ENCODE measurements around the gene WDR59.
"Not testable (repeated sequence)": the region's sequence is repeated elsewhere in the genome, so short reads cannot be mapped to it uniquely, and the experiment has no call there.

WDR59 gene

DNA sequence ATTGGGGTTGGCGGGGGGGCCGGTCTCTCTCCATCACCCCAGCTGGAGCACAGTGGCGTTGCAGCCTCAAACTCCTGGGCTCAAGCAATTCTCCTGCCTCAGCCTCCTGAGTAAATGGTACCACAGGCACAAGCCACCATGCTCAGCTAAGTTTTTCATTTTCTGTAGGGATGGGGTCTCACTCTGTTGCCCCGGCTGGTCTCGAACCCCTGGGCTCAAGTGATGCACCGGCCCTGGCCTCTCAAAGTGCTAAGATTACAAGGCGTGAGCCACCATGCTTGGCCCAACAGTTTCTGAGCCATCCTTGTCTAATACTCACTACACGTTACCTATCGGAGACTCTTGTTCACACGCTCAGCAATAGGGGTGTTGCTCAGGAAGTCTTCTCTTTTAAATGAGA, 11.6 kb downstream of the WDR59 start:
- DNase-seq = no peak

DNA sequence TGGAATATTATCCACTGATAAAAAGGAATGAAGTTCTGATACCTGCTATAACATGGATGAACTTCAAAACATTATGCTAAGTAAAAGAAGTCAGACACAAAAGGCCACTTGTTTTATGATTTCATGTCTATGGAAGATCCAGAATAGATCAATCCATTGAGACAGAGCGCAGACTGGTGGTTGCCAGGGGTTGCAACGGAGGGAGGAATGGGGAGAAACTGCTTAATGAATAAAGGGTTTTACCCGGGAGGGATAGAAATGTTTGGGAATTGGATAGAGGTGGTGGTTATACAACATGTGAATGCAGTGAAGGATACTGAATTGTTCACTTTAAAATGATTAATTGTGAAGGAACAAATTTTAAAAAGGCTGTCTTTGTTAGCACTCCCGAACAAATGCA, 30.2 kb downstream of the WDR59 start:
- no peak for DNase-seq

DNA sequence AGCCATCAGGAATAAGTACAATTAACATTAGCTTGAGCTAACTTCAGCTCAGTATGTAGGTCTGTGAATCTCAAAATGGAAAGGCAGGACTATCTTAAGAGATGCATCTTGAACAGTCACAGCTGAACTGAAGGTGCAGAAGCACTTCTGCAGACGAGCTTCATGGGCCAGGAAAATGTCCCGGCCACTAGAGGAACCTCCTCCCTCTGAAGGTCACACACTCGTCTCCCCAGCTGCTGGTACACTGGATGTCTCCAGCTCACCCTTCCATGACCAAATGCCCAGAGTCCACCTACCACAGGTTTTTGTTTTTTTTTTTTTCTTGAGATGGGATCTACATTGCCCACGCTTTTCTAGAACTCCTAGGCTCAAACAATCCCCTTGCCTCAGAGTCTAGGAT, 33.2 kb downstream of the WDR59 start:
- DNase-seq = no peak

DNA sequence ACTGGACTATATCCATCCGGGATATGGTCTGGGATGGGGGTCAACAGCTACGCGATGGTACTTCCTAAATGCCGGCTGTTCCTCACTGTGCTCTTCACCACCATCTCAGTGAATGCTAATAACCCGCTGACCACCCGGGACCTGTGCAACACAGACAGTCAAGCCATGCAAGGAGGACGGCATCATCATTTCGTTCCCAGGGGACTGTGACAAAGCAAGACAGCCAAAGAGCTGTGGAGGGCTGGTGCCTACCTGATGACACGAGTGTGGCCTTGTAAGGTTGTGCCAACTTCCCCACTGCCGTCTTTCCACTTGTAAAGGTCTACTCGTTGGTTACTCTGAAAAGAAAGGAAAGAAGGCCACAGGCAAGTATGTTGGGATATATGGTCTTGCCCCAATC, 33.7 kb downstream of the WDR59 start:
- no peak for DNase-seq

DNA sequence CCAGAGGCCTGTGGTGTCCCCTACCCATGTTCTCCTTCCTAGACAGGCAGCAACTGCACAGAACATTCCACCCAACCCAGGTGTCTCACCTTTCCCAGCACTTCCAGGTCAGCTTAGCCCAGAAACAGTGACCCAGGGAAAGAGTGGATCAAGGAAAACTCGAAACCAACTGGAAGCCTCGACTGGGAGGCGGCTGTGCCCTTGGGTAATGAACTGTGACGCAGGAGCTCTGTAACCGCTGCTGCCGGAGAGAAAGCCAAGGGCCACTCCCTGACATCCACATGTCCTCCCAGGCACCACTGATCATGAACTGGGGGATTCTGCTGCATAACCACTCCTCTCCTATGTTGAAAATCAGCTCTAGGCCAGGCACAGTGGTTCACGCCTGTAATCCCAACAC, 34.4 kb downstream of the WDR59 start:
- DNase-seq = no peak

DNA sequence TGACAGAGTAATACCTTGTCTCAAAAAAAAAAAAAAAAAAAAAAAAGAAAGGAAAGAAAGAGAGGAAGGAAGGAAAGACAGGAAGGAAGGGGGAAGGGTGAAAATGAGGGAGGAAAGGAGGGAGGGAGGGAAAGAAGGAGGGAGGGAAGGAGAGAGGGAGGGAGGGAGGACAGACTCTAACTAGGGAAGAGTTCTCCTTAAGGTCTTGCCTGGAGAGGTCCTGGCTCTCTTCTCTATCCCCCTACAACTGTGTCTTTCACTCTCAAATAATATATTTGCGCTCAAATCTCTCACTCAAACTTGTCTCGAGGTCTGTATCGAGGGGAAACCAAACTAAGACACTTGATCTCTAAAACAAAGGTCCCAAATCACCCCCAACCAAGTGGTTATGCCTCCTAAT, 35.6 kb downstream of the WDR59 start:
- DNase-seq = no peak

DNA sequence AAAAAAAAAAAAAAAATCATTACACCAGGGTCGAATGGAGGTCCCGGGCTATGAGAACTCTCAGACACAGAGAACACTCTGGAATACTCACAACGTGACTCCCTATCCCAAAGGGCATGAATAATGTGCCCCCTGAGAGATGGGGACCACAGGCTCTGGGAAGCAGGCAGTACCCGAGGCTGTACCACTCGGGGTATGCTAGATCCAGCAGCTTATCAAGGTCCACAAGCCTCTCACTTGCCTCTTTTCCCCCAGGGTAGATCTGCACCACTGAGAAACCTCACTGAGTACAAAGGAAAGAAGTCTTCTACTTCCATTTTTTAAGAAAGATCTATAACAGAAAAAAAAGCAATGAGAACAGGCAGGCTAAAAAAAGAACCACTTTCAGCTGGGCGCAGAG, 40.5 kb downstream of the WDR59 start:
- DNase-seq = no peak

DNA sequence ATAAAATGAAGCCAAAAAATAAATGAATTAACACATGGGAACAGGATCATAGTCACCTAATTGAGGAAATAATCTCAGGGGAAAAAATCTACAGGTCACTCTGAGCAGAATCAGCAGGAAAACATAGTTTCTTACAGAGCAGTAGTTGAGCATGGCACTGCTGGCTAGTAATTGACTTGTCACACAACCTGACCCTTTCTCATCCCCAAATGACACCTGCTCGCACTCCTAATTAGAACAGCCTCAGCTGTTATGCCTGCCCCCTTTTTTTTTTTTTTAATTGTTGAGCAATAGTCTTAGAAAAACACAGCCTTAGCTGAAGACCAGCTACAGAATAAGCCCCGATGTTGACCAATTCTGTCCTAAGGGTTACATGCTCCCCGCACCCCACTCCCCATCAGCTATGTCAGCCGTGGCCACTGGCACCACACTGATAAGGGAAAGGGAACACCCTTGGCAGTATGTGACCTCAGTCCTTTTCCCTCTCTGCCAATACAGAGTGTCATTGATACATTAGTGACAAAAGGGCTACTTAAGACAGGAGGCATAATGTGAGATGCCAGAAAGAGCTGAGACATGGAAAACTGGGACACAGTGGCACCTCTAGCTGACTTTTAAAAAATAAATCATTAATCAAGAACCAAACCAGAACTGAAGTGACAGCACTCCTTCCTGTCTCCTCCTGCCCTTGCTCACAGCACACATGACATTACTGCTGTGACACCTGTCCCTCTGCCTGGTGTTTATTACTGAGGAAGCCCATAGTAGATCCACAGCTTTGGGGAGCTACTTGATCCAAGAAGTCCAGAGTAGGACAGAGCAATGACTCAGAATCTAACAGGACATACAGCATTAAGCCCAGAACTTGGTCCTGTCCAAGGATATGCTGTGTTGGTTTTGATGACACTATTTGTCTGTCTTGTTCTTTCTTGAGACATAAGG, 41.7 kb downstream of the WDR59 start:
- DNase-seq = no peak

DNA sequence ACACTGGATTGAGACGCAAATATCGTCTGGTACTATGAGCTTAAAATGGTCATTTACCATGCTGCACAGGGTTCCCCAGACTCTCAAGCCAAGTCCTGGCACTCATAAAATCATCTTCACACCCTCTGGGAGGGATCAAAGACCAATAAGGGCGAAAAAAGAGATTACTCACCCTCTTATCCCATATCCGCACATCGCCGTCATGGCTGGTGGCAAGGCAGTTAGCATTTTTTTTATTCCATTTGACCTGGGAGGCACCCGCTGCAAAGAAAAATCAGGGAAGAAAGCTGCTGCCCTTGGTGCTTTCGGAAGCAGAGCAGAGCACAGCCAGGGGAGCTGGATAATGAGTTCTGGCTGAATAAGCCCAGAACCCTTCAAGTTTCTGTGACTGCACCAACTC, 42.4 kb downstream of the WDR59 start:
- DNase-seq = no peak

DNA sequence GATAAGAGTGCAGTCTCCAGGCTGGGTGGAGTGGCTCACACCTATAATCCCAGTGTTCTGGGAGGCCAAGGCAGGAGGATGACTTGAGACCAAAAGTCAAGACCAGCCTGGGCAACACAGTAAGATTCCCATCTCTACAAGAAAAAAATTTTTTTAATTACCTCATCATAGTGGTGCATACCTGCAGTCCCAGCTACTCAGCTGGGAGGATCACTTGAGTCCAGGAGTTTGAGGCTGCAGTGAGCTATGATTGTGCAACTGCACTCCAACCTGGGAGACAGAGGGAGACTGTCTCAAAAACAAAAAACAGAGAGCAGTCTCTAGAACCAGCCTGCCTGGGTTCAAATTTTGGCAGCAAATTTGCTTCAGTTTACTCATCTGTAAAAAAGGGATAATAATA, 45.2 kb downstream of the WDR59 start:
- DNase-seq = no peak

DNA sequence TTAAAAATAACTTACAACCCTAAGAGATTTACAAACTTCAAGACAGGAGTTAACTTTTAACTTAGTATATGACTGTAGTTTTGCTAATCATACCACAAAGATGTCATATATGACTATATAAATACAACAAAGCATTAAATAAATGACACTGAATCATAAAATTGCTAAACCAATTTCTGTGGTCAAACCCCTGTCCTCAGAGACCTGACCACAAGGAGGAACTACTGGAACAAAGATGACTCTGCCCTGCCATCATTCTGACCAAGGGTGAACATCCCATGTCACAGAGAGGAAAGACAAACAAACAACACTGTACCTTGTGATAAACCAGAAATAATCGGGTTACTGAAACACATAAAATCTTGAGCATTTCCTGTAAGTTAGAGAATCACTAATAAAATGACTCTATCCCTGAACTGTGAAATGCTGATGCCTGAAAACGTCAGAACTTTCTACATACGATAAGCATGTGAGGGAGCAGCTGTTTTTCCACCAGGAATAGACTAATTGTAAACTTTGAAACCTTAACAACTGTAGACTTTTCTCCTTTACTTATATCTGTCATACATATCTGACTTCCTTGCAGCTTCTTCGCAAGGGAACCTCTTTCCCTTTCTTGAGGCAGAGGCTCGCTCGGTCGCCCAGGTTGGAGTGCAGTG, 47.9 kb downstream of the WDR59 start:
- no peak for DNase-seq

DNA sequence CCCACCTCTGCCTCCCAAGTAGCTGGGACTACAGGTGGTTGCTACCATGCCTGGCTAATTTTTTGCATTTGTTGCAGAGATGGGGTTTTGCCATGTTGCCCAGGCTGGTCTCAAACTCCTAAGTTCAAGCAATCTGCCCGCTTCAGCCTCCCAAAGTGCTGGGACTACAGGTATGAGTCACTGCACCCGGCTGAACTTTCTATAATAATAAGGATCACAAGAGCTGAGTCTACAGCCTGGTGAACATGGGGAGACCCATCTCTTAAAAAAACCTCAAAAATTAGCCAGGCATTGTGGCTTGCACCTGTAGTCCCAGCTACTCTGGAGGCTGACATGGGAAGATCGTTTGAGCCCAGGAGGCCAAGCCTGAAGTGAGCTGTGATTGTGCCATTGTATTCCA, 53.5 kb downstream of the WDR59 start:
- DNase-seq = no peak

DNA sequence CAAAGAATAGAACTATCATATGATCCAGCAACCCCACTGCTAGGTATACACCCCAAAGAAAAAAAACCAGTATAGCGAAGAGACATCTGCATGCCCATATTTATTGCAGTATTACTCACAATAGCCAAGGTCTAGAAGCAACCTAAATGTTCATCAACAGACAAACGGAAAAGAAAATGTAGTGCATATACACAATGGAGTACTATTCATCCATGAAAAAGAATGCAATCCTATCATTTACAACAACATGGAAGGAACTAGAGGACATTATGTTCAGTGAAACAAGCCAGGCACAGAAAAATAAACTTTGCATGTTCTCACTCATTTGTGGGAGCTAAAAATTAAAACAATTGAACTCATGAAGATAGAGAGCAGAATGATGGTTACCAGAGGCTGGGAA, 55.3 kb downstream of the WDR59 start:
- no peak for DNase-seq

DNA sequence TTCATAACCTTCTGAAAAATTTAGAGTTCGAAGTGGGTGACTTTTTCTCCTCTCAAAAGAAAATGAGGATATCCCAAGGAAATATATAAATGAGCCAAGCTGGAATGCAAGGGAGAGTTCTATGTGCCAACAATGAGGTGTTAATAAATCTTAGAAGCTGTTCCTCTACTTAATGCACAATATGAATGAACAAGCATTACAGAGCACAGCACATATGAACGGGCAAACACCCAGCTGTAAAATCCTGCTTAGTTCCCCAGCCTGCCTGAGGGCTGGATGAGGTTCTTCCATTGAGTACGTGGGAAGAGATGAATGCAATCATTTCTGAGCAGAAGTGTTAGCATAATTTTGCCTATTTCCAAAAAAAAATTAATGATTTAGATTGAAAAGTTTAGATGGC, 58.1 kb downstream of the WDR59 start:
- no peak for DNase-seq

DNA sequence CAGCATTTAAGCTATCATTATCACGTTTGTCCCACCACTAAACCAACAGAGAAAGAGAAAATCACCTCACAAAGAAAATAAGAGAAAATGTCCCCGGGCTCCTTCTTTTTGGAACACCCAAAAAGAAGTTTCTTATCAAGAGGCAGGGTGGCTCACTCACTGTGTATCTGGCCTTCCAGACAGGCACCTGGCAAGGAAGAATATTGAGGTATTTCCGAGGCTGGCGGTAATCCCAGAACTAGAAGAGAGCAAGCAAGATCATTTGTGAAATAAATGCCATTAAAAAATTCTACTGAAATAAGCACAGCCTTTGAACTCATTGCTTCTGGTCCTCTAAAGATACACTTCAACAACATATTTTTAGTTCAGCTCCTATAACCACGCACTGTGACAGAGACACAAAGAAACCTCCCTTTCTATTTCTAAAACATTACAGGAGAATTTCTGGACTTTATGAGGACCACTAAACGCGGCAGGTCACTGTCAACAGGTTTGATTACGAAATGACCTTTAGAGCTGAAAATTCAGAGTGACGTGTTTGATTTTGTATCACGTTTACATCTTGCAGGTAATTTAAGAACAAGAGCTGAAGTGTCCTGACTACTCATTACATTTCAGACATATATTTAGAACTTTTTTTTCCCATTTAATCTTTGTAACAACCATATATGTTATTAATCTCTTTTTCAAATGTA, 61.0 kb downstream of the WDR59 start:
- no peak for DNase-seq

DNA sequence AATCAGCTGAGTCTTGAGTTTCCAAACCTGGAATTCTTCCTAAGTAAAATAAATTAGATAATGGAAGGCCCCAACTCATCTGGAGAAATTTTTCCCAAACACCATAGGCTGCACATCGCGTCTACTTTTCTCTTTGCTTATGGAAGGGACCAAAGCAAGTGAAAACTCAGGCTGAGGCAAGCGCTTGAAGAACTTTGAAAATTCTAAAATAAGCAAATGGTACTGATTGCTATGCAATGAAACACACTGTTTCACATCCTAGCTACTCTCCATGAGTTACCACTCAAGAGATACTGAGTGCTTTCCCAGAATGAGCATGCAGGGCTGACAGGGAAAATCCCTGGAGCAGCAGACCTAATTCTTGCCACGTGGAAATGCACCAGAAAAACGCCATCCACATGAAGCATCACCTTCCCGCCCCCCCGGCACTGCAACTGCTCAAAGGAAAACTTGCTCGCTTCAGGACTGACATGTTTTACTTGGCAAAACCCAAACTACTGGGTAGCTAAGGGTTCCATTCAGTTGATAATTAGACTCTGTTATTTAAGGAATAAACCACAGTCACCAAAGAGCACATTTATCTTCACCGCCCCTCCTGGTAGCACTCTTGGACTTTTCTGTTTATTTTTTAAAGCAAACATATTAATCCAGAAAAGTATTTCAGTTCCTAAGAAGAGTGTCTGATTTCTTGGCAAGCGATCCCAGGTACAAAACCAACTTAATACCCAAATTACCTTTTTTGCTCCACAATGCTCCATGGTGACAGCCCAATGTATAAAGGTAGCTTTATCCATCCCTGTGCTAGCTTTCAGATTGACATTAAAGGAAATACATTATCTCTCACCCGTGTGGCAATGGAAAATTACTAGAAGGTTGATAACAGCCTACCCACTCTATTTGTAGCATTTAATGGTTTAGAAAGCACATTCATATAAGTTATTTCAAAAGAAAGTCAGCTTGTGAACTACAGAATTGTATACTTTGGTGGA, 62.5 kb downstream of the WDR59 start:
- DNase-seq = no peak

DNA sequence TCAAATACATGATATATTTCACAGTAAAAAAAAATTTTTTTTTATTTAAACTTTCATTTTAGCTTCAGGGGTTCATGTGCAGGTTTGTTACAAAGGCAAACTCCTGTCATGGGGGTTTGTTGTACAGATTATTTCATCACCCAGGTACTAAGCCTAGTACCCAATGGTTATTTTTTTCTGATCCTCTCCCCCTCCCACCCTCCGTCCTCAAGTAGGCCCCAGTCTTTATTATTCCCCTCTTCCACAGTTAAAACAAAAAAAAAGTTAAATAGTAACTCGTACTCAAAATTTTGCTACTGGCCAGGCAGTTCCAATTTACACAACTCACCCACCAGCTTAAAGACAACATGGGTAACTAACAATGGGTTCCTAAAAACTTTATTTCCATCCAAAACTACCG, 63.9 kb downstream of the WDR59 start:
- DNase-seq = no peak

DNA sequence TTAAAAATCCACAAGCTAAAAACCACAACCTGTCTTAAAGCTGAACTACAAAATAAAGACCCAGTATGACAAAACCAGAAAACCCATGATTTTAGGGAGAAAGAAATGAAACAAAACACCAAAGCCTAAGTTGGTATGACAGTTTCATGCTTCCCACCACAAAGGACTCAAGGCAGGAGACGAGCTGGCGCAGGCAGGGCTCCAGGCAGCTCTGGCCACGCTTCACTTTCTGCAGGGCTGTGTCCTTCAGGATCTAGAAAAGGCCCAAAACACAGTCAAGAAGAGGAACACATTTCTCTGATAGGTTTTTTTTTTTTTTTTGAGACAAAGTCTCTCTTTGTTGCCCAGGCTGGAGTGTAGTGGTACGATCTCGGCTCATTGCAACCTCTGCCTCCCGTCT, 75.3 kb downstream of the WDR59 start:
- no peak for DNase-seq

DNA sequence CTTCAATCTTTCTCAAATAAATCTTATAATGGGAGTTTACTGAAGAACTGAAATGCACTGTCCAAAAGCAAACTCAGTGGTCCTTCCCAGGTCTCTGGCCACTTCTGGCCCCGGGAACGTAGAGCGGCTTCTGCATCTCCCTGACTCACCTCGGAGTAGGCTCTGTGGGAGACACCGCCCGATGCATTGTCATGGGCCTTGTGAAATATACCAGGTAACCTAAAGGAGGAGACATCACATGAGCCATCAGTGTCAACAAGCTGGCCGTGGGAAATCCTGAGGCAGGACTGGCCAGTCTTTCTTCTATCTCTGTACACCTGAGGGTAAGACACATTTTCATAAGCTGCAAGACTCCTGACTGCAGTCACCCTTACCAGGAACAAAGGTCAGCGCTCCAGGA, 76.2 kb downstream of the WDR59 start:
- DNase-seq = not testable (repeated sequence)

DNA sequence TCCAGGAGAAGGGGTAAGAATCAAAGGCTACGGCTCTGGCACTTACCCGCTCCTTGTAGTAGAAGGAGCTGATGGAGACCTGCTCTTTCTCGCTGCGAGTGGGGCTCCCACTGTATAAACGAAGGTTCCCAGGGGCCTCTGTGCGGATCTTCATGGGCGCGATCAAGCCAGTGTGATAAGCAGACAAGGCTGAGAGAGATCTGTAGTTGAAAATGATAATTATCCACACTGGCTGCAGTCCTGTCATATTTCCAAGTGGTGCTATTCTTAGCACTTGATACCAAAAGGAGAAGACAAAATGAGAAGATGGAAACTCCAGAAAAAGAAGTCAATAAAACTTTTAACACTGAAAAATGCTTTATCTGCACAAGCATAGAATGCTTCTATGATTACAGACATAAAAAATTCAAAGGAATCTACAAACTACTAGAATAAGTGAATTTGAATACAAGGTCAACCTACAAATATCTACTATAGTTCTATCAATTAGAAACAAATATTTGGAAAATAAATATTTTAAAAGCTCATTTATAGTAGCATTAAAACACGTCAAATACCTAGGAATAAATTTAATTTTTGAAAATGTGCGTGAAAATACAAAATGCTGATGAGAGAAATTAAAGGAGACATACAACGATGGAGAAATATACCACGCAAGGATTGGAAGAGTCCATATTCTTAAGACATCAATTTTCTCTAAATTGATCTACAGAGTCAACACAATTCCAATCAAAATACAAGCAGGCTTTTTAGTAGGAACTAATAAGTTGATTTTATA, 80.8 kb downstream of the WDR59 start:
- DNase-seq = no peak

DNA sequence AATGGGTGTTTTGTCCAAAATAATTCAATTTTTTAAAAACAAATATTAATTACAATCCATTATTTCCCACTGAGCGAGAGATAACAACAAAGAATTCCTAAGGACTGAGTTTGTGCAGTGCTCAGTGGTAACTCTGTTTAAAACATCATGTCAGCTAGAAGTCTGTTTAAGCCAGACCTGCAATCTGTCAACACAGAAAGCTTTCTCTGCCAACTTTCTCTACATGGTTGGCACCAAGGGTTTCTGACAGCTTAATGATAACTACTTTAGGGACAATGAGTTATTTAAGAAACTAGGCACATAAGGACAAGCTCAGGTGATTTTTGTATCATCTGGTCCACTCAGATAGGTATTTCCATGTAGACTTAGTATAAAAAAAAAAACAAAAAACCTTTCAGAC, 81.8 kb downstream of the WDR59 start:
- no peak for DNase-seq

DNA sequence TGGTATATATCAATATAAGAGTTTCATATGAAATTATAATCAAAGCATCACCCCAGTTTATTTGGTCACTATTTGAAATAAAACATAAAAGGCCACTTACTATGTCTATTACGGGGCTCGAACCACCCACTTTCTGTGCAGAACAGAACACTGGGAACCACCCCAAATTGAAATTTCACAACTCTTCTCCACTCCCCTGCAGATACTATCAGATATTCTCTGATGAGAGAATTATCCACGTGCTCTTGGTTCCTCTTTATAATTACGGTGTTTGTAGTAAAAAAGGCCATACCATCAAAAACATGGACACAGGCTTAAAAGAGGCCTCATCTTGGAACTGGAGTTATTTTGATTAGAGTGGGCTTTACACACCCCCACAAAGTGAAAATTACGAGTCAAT, 82.8 kb downstream of the WDR59 start:
- DNase-seq = no peak
